Natural killer cell treated with Interleukin-12 subunit alpha and Interleukin-12 subunit beta and Interleukin-15 and Interleukin-18, amount 100 ng/mL, for 72 hours (primary cell): ENCODE data around the gene ERFE. TPM values are rescaled to one million over a fixed set of nuclear protein-coding genes. Genes with fewer than 3 reads are reported as not detected.

ENCODE experiments used
- ATAC-seq, 2 donors: fragments of 150-1000 bp; cut with Tn5 transposase in 1 of 2; sonication (Bioruptor Pico), chemical (Tn5 transposase) in 1 of 2; 2 replicates each; pipeline ENCODE4 v1.10.0; 2021
- DNase-seq: peaks from one replicate; pipeline ENCODE4 v3.0.0; 2022; ENCODE audit warnings: low spot score
- H3K27ac Mint-ChIP-seq, 2 donors: 1 replicate in 1 of 2; 2 replicates in 1 of 2; pipeline ENCODE4 v1.8.0; 2022; ENCODE audit warnings: mixed read lengths in 2 of 2, mild to moderate bottlenecking in 1 of 2, moderate library complexity in 1 of 2
- H3K27me3 Mint-ChIP-seq, 2 donors: 1 replicate in 1 of 2; 2 replicates in 1 of 2; pipeline ENCODE4 v1.8.0; 2022; ENCODE audit warnings: mixed read lengths in 2 of 2
- H3K36me3 Mint-ChIP-seq: one replicate; pipeline ENCODE4 v1.8.0; 2022; ENCODE audit warnings: mixed read lengths
- H3K4me1 Mint-ChIP-seq, 2 donors: 1 replicate in 1 of 2; 2 replicates in 1 of 2; pipeline ENCODE4 v1.8.0; 2022; ENCODE audit warnings: low read depth in 2 of 2, mixed read lengths in 2 of 2, mild to moderate bottlenecking in 1 of 2
- H3K4me3 Mint-ChIP-seq: one replicate; pipeline ENCODE4 v1.8.0; 2022; ENCODE audit warnings: mixed read lengths
- H3K9me3 Mint-ChIP-seq: 2 replicates; pipeline ENCODE4 v1.8.0; 2022; ENCODE audit warnings: mixed read lengths
- total RNA-seq, 2 donors: library from RNA; stranded (reverse); gene quantifications; one replicate each; pipeline ENCODE4 v1.2.3, GENCODE V29; 2022

Gene ERFE
- total RNA-seq, 2 donors from 2014 or later = 0.20 to 3.8 TPM

DNA sequence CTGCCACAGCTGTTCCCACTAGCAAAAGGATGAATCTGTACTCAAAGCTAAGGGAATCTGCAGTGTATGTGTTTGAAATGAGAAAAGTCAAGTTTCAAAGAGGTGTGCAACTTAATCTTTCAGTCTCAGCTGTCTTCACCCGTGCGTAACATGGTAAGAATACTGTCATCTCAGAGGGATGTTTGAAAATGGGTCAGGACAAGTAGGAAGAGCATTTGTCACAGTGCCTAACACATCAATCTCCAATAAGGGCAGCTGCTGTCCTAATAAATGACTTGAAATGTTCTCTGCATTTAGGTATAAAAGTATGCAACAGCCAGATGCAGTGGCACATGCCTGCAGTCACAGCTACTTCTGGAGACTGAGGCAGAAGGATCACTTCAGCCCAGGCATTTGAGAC lies 31.7 kb downstream of the ERFE start:
- no peak for ATAC-seq
- no peaks in the 10 kb centered on the region for H3K9me3 Mint-ChIP-seq

DNA sequence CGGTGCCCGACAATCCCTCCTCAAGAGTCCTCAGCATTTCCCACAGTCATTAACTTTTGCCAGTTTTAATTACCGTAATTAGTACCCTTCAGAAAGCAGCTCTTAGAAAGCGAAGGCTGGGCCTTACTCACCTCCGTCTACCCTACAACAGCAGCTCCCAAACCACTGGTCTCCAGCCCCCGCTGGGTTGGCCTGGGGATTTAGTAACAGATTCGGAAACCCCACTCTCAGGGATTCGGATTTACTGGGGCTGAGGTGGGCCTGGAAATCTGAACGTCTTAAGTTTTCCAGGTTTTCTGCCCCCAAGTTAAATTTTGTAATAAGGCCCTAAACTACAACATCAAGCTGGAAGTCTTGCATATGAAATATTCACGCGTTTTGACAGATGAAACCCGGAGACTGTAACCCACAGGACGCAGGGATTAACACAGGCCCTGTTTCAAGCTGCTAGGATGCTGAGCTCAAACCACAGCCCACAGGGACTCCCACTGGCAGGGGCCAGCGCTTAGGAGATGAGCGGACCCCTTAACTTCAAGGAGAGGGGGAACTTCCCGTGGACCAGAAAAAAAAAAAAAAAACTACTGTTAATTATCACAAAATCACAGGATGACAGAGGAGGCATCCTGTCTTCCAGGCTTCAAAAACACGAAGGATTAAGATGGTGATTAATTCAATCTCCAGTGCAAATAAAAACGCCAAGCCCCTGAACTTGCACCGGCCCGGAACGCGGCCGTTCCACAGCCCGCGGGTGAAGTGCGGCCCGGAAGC lies 43.7 kb downstream of the ERFE start:
- Mint-ChIP-seq H3K4me3 (peak overlapping the region; percentile 96), H3K36me3 (peaks cover 5% of the 10 kb centered on the region), H3K27me3 (no peaks in the 10 kb centered on the region), H3K27ac (peak overlapping the region; percentile 81 to 95), H3K4me1 (peaks cover 40 to 60% of the 10 kb centered on the region in 2 donors), H3K9me3 (no peaks in the 10 kb centered on the region)
- DNase-seq = no peak
- no peak for ATAC-seq

More for the DNA sequence above, 31.7 kb downstream of the ERFE start:
- Mint-ChIP-seq H3K4me1 (peaks cover 25 to 26% of the 10 kb centered on the region in 2 donors), H3K36me3 (peaks cover 30% of the 10 kb centered on the region), H3K27me3 (no peaks in the 10 kb centered on the region), H3K27ac (peak overlapping the region in 1 of 2 donors; percentile 47), H3K4me3 (no peak overlapping the region)
- DNase-seq = no peak

DNA sequence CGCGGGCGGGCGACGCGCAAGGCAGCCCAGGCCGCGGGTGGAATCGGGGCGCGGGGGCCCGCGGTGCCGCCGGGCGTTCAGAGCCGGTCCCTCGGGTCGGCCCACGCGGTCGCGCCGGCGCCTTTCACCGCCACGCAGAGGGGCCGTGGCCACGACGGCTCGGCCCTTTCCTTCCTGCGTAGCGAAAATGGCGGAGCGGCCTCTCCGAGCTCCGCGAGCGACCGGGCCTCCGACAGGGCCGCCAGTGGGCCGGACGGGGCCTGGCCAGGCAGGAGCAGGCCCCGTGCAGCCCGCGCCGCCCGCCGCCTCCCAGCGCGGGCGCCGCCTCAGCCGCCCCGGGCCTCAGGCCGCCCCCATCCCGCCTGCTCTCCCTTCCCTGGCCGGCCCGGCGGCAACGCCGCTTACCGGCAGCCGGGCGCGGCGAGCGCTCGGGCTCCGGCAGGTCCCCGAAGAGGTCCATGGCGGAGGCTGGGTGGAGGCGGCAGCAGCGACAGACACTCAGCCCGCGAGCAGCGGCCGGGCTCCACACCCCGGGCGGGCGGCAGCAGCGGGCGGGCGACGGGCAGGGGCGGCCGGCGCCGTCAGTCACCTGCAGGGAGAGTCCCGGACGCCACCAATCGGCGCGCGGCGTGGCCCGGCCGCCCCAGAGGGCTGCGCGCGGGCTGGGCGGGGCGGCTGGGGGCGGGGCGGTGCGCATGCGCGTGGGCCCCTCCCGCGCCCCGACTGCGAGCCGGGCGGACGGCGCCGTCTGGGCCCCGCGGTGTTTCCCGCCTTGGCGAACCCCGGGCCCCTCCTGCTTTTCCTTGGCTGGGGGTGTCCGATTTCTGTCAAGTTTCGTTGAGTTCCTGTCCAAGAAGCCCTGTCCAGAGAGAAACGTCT lies 44.6 kb downstream of the ERFE start, which contains the start of gene ILKAP:
Gene ILKAP, minus strand, starts transcription at position 602 of the 879 bp plus-strand sequence. Its CDS starts 142 bp downstream, at position 460.
- DNase-seq = peak; percentile 93
- no peaks in the 10 kb centered on the region for H3K9me3 Mint-ChIP-seq
- H3K27me3 Mint-ChIP-seq = no peaks in the 10 kb centered on the region
- H3K4me1 Mint-ChIP-seq = peaks cover 38 to 52% of the 10 kb centered on the region in 2 donors
- ATAC-seq = peak; percentile 98 to 99
- H3K36me3 Mint-ChIP-seq = peaks cover 5% of the 10 kb centered on the region
- peak within 1 kb of the TSS; percentile 96 for H3K4me3 Mint-ChIP-seq
- peak within 1 kb of the TSS; percentile 81 to 95 for H3K27ac Mint-ChIP-seq

DNA sequence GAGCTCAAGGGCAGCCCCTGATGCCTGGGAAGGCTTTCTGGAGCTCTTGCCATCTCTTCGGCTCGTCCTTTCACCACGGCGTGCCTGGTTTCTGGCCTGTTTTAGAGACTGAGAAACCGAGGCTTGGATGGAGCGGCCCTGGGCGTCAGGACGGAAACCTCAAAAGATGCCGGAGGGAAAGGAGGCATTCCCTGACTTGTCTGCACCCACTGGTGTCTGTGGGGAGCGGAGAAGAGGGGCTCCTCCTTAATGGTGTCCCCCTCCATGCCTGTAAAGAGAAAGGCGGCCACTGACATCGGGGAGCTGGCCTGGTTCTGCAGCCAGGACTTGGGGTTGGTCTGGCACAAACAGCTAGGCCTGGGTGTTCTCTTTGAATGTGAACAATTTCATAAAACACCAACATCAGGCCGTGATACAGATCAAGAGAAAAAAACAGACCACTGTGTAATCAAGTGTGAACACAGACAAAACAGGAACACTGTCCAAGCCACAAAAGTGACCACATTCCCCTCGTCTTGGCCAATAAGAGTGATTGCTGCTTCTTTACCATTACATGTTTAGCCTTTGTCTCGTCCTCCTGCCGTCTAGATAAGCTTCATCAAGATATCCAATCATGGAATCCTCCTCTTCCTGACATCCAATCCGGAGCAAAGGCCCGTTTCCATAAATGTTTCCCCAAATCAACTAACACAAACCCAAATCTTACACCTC lies 45.4 kb downstream of the ERFE start:
- no peaks in the 10 kb centered on the region for H3K9me3 Mint-ChIP-seq
- no peak for ATAC-seq
- H3K36me3 Mint-ChIP-seq = peaks cover 5% of the 10 kb centered on the region

DNA sequence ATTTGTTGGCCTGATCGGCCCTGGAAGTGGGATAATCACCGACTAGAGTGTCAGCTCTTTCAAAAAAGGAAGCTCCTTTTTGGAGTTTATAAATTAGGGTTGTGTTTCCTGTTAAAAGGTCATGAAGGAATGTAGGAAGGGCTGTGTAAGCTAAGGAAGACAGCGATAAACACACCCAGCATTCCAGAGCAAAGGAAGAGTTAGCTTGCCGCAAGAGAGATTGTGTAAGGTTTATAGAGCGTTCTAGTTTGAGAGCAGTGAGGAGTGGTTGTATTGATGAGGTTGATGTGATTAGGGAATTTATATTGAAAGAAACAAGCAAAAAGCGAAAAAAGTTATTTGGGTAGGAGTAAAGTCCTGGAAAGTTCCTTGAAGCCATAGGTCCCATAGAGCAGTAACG lies 48.2 kb downstream of the ERFE start:
- H3K4me1 Mint-ChIP-seq = peaks cover 15 to 20% of the 10 kb centered on the region in 2 donors
- H3K4me3 Mint-ChIP-seq = no peak overlapping the region
- H3K27me3 Mint-ChIP-seq = peaks cover 0 to 2% of the 10 kb centered on the region in 2 donors
- no peaks in the 10 kb centered on the region for H3K9me3 Mint-ChIP-seq
- peaks cover 5% of the 10 kb centered on the region for H3K36me3 Mint-ChIP-seq
- ATAC-seq (no peak), DNase-seq (no peak)
- no peak overlapping the region for H3K27ac Mint-ChIP-seq

More for the DNA sequence above, 45.4 kb downstream of the ERFE start:
- H3K4me3 Mint-ChIP-seq = peak overlapping the region; percentile 78
- peaks cover 33 to 47% of the 10 kb centered on the region in 2 donors for H3K4me1 Mint-ChIP-seq
- peak overlapping the region; percentile 76 to 77 for H3K27ac Mint-ChIP-seq
- no peak for DNase-seq
- H3K27me3 Mint-ChIP-seq = no peaks in the 10 kb centered on the region

DNA sequence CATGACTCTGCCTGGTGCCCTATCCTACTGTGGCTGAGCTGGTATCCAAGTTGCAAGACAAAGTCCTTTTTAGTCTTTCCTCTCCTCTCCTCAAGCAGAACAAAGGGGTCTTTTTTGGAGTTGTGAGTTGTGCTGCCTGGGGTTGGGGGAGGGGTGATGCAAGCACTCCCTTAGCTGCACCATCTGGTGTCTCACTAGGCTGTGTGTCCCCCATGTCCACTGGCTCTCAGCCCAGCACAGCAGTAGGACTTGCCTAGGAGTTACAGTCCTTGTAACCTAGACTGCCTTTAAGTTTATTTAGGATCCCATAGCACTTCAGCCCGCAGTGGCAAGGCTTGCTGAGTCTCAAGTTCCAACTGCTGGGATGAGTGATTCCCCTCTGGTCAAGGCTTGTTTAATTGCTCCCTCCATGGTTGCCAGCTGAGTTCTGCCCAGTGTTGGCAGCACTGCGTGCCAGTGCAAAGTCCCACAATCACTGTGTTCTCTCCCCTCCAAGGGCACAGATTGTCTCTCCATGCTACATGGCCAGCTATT lies 57.9 kb downstream of the ERFE start:
- H3K36me3 Mint-ChIP-seq = no peaks in the 10 kb centered on the region
- no peak for DNase-seq
- no peak for ATAC-seq
- no peak overlapping the region for H3K27ac Mint-ChIP-seq
- H3K9me3 Mint-ChIP-seq = no peaks in the 10 kb centered on the region
- peaks cover 8 to 16% of the 10 kb centered on the region in 2 donors for H3K27me3 Mint-ChIP-seq
- H3K4me1 Mint-ChIP-seq = no peaks in the 10 kb centered on the region
- no peak overlapping the region for H3K4me3 Mint-ChIP-seq

Other genes starting within 250 kb of the ERFE start
- gene UBE2F, start 192.0 kb upstream of the ERFE start, total RNA-seq = 10 to 100 TPM; 51.3 to 78.0 TPM
- gene SCLY, start 98.0 kb upstream of the ERFE start, total RNA-seq = 10 to 100 TPM; 46.5 to 99.5 TPM
- gene ESPNL, start 58.6 kb upstream of the ERFE start, total RNA-seq = under 1 TPM in 1 of 2 donors, not detected in 1; 0.19 TPM
- not detected for gene KLHL30, start 20.3 kb upstream of the ERFE start, total RNA-seq
- gene ILKAP, start 44.7 kb downstream of the ERFE start, total RNA-seq = 10 to 100 TPM; 75.8 to 99.7 TPM
- 10 to 100 TPM in 1 of 2 donors, 1 to 10 TPM in 1; 5.7 to 11.3 TPM for gene HES6, start 81.1 kb downstream of the ERFE start, total RNA-seq
- 10 to 100 TPM; 13.8 to 18.4 TPM for gene PER2, start 129.6 kb downstream of the ERFE start, total RNA-seq
- gene TRAF3IP1, start 161.5 kb downstream of the ERFE start, total RNA-seq = 10 to 100 TPM in 1 of 2 donors, 1 to 10 TPM in 1; 7.9 to 10.6 TPM